GM12801 (cell line): ENCODE results near the gene CEACAM6.

Source experiments
- TF ChIP-seq, protein P1 (sequence below): IDR thresholded peaks from one replicate; pipeline ENCODE4 v1.5.1; 2011; ENCODE audit warnings: control low read depth; ENCODE audit not compliant: insufficient read length; ENCODE audit errors: extremely low read depth

The CEACAM6 gene

GRCh38 chr19:41813911-41814310, 58.6 kb downstream of the CEACAM6 start:
- TF ChIP-seq, protein P1, sequence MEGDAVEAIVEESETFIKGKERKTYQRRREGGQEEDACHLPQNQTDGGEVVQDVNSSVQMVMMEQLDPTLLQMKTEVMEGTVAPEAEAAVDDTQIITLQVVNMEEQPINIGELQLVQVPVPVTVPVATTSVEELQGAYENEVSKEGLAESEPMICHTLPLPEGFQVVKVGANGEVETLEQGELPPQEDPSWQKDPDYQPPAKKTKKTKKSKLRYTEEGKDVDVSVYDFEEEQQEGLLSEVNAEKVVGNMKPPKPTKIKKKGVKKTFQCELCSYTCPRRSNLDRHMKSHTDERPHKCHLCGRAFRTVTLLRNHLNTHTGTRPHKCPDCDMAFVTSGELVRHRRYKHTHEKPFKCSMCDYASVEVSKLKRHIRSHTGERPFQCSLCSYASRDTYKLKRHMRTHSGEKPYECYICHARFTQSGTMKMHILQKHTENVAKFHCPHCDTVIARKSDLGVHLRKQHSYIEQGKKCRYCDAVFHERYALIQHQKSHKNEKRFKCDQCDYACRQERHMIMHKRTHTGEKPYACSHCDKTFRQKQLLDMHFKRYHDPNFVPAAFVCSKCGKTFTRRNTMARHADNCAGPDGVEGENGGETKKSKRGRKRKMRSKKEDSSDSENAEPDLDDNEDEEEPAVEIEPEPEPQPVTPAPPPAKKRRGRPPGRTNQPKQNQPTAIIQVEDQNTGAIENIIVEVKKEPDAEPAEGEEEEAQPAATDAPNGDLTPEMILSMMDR, result no peak

DNA sequence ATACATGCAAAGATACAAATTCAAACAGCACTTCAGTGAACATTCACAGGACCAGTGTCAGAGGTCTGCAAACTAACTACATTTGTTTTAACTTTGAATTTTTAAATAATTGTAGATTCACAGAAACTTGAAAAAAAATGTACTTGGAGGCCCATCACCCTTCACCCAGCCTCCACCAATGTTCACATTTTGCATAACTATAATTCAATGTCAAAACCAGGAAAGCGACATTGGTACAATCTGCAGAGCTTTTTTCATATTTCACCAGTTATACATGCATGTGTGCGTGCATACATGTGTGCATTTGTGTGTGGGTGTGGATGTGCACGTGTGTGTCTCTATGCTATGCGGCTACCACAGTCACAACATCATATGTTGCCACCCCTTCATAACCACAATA, 60.0 kb downstream of the CEACAM6 start:
- TF ChIP-seq, protein P1, result no peak

- TF ChIP-seq, protein P1, result no peak
These were observed 61.4 kb downstream of the CEACAM6 start for GRCh38 chr19:41816761-41817160.

DNA sequence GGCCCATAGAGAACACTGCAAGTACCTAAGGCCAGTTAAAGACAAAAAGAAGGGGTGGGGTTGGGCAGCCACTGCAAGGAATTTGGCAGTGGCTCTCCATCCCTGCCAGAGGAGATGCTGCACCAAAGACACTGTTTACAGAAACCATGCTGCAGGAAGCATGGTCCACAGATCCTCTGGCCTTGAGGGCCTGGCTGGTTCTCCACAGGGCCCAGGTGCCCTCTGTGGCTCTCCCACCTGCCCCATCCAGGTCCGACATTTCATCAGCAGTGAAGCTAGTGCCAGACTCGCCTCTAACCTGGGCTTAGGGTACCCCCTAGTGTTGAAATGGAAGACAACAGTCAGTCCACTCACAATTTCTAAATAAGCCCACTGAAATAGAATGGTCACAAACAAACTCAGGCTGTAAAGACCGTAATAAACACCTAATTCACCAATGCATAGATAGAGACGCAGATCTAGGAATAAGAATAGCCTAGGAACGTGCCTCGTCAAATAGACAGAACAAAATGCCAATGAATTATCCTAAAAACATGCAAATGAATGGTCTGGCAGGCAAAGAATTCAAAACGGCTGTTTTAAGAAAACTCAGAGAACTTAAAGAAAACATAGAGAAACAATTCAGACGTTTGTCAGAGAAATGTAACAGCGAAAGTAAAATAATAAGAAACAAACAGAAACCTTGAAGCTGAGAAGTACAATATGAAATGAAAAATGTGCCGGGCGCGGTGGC, 65.8 kb downstream of the CEACAM6 start:
- TF ChIP-seq, protein P1, result no peak
